HCT116 (cell line): Measurements from ENCODE around the gene TULP4. TPM values are rescaled to one million over a fixed set of nuclear protein-coding genes. Genes with fewer than 3 reads are reported as not detected.

Experiments
- ATAC-seq: fragments of 200-7000 bp; cut with Tn5 transposase; 2 replicates; pipeline ENCODE4 v1.9.1; 2020; ENCODE audit warnings: mild to moderate bottlenecking, moderate library complexity
- BruUV-seq: library from RNA; stranded (reverse); fragments of 400-500 nt; replicated peaks from 2 replicates; lab custom pipeline; 2021; lab: Mats Ljungman, UMichigan
- CTCF ChIA-PET: fragments of 300-600 bp; sonication (Branson Sonifier 250); formaldehyde crosslinking; loops from one replicate; lab custom pipeline; 2021; ENCODE audit warnings: antibody characterized with exemption; lab: Charles Lee
- POLR2A ChIA-PET: fragments of 300-600, 350-600 bp; sonication (Branson Sonifier 250); formaldehyde crosslinking; loops from one replicate; lab custom pipeline; 2021; ENCODE audit warnings: antibody characterized with exemption; lab: Charles Lee
- RAD21 ChIA-PET, 2 experiments: fragments of 300-600 bp; sonication (Branson Sonifier 250); formaldehyde crosslinking; loops; one replicate each; lab custom pipeline; 2023; ENCODE audit warnings: low total read pairs in 2 of 2; ENCODE audit not compliant: uncharacterized antibody in 2 of 2, unreplicated experiment in 2 of 2, low non-redundant PET in 1 of 2; lab: Charles Lee
- DNase-seq: peaks from one replicate; pipeline ENCODE4 v3.0.0-alpha.2; 2010; ENCODE audit warnings: low read depth, low spot score
- H2AFZ ChIP-seq: fragments of 200-600 bp; shearing (Covaris generic), sonication (generic); 2 replicates; pipeline ENCODE4 v1.6.1; 2017; ENCODE audit warnings: low read depth, mixed run types, mixed read lengths, antibody characterized with exemption, low read length; ENCODE audit not compliant: poor library complexity, severe bottlenecking
- H3K27ac ChIP-seq: 2 replicates; pipeline ENCODE4 v1.5.1; 2012; ENCODE audit warnings: low read depth, low read length
- H3K27me3 ChIP-seq: fragments of 200-600 bp; sonication (generic); 2 replicates; pipeline ENCODE4 v1.6.1; 2016; ENCODE audit warnings: mixed run types, low read length, mixed read lengths; ENCODE audit not compliant: insufficient read depth
- H3K36me3 ChIP-seq, 2 experiments: fragments of 200-500 bp in 1 of 2; fragments of 200-600 bp in 1 of 2; sonication (Bioruptor generic) in 1 of 2; sonication (generic) in 1 of 2; 2 replicates each; pipeline versions ENCODE4 v1.5.1 to v1.6.1; 2014 to 2016; ENCODE audit warnings: low read length in 2 of 2, inconsistent platforms in 1 of 2, mixed read lengths in 1 of 2, mixed run types in 1 of 2; ENCODE audit not compliant: insufficient read depth in 2 of 2, control insufficient read depth in 1 of 2
- H3K4me1 ChIP-seq, 2 experiments: fragments of 200-600 bp in 1 of 2; sonication (generic) in 1 of 2; 2 replicates each; pipeline versions ENCODE4 v1.5.1 to v1.6.1; 2012 to 2017; ENCODE audit warnings: low read length in 2 of 2, inconsistent platforms in 1 of 2, mild to moderate bottlenecking in 1 of 2, mixed read lengths in 1 of 2, mixed run types in 1 of 2, moderate library complexity in 1 of 2; ENCODE audit not compliant: insufficient read depth in 2 of 2, control insufficient read depth in 1 of 2
- H3K4me2 ChIP-seq: fragments of 200-600 bp; sonication (generic); 2 replicates; pipeline ENCODE4 v1.6.1; 2017; ENCODE audit warnings: mixed run types, low read length, mixed read lengths
- H3K4me3 ChIP-seq, 2 experiments: fragments of 200-600 bp in 1 of 2; sonication (generic) in 1 of 2; replicated peaks in 1 of 2; 2 replicates each; pipeline ENCODE4 v1.5.1; 2011 to 2016; ENCODE audit warnings: low read length in 2 of 2, control low read depth in 1 of 2, low read depth in 1 of 2, mild to moderate bottlenecking in 1 of 2, mixed read lengths in 1 of 2, mixed run types in 1 of 2
- H3K79me2 ChIP-seq: fragments of 200-600 bp; sonication (generic); 2 replicates; pipeline ENCODE4 v1.6.1; 2017; ENCODE audit warnings: mild to moderate bottlenecking, mixed run types, low read length, moderate library complexity, mixed read lengths; ENCODE audit not compliant: insufficient read depth
- H3K9ac ChIP-seq: fragments of 200-600 bp; sonication (generic); 2 replicates; pipeline ENCODE4 v1.6.1; 2016; ENCODE audit warnings: low read length, mixed read lengths
- H3K9me2 ChIP-seq: fragments of 200-600 bp; sonication (generic), shearing (Covaris generic); 2 replicates; pipeline ENCODE4 v1.6.1; 2017; ENCODE audit warnings: mixed run types, mild to moderate bottlenecking, moderate library complexity; ENCODE audit not compliant: insufficient read depth
- H3K9me3 ChIP-seq, 2 experiments: fragments of 200-500 bp in 1 of 2; fragments of 200-600 bp in 1 of 2; sonication (Bioruptor generic) in 1 of 2; sonication (generic) in 1 of 2; 2 replicates each; pipeline ENCODE4 v1.6.1; 2014 to 2017; ENCODE audit warnings: low read length in 2 of 2, mixed read lengths in 2 of 2, inconsistent platforms in 1 of 2, low read depth in 1 of 2, mild to moderate bottlenecking in 1 of 2, mixed run types in 1 of 2, moderate library complexity in 1 of 2; ENCODE audit not compliant: control insufficient read depth in 1 of 2, insufficient read depth in 1 of 2
- H4K20me1 ChIP-seq: fragments of 200-600 bp; sonication (generic), shearing (Covaris generic); 2 replicates; pipeline ENCODE4 v1.6.1; 2017; ENCODE audit warnings: mixed run types, mild to moderate bottlenecking, moderate library complexity; ENCODE audit not compliant: insufficient read depth
- ATF3 ChIP-seq: IDR thresholded peaks from 2 replicates; pipeline ENCODE4 v1.6.1; 2012
- CBX3 ChIP-seq: IDR thresholded peaks from 2 replicates; pipeline ENCODE4 v1.6.1; 2012; ENCODE audit warnings: low read depth
- EGR1 ChIP-seq: IDR thresholded peaks from 2 replicates; pipeline ENCODE4 v1.6.1; 2012; ENCODE audit warnings: low read depth
- ELF1 ChIP-seq: IDR thresholded peaks from 2 replicates; pipeline ENCODE4 v1.6.1; 2012; ENCODE audit warnings: low read depth, borderline replicate concordance
- EZH2 ChIP-seq: fragments of 200-600 bp; sonication (generic); IDR thresholded peaks from 2 replicates; pipeline ENCODE4 v1.6.1; 2017; ENCODE audit warnings: antibody characterized with exemption, mixed run types
- EZH2phosphoT487 ChIP-seq: fragments of 200-600 bp; IDR thresholded peaks from 2 replicates; pipeline ENCODE4 v1.6.1; 2018; ENCODE audit warnings: antibody characterized with exemption, borderline replicate concordance
- FOSL1 ChIP-seq: IDR thresholded peaks from 2 replicates; pipeline ENCODE4 v1.6.1; 2012; ENCODE audit warnings: low read depth
- JUND ChIP-seq: IDR thresholded peaks from 2 replicates; pipeline ENCODE4 v1.6.1; 2012
- MAX ChIP-seq: IDR thresholded peaks from 2 replicates; pipeline ENCODE4 v1.6.1; 2012
- POLR2A ChIP-seq: IDR thresholded peaks from 2 replicates; pipeline ENCODE4 v1.7.0; 2011; ENCODE audit warnings: borderline replicate concordance; ENCODE audit not compliant: insufficient read depth, insufficient read length; ENCODE audit errors: extremely low read depth
- RAD21 ChIP-seq: IDR thresholded peaks from 2 replicates; pipeline ENCODE4 v1.6.1; 2012; ENCODE audit warnings: low read depth, mild to moderate bottlenecking
- SIN3A ChIP-seq: IDR thresholded peaks from 2 replicates; pipeline ENCODE4 v1.6.1; 2012; ENCODE audit warnings: low read depth
- SP1 ChIP-seq: IDR thresholded peaks from 2 replicates; pipeline ENCODE4 v1.6.1; 2012; ENCODE audit warnings: low read depth
- TCF7L2 ChIP-seq: IDR thresholded peaks from 2 replicates; pipeline ENCODE4 v1.7.0; 2011; ENCODE audit warnings: borderline replicate concordance, inconsistent platforms; ENCODE audit not compliant: insufficient read depth, insufficient read length; ENCODE audit errors: extremely low read depth
- YY1 ChIP-seq: IDR thresholded peaks from 2 replicates; pipeline ENCODE4 v1.6.1; 2011; ENCODE audit warnings: low read length, low read depth, moderate library complexity, mild to moderate bottlenecking; ENCODE audit not compliant: insufficient replicate concordance; ENCODE audit errors: extremely low read depth
- ZFX ChIP-seq: fragments of 450-650 bp; IDR thresholded peaks from 2 replicates; pipeline ENCODE4 v1.6.1; 2017
- ZNF274 ChIP-seq: fragments of 200-500 bp; sonication (Bioruptor generic); IDR thresholded peaks from 2 replicates; pipeline ENCODE4 v1.6.1; 2014; ENCODE audit warnings: mild to moderate bottlenecking, low read depth, low read length, inconsistent platforms
- intact Hi-C: fragments of 100-400 bp; cut with micrococcal nuclease; formaldehyde crosslinking; loops from 2 replicates; pipeline ENCODE4 v1.10.0; 2022
- total RNA-seq: library from RNA; stranded (reverse); gene quantifications from one replicate; pipeline ENCODE4 v1.2.1, GENCODE V29; 2021; ENCODE audit not compliant: unreplicated experiment
- TF ChIP-seq, protein P1 (sequence below): IDR thresholded peaks from 2 replicates; pipeline ENCODE4 v1.6.1; 2011; ENCODE audit warnings: mild to moderate bottlenecking, low read length, moderate library complexity; ENCODE audit not compliant: insufficient replicate concordance; ENCODE audit errors: extremely low read depth
- TF ChIP-seq, protein P2 (sequence below), 3 experiments: fragments of 200-600 bp in 1 of 3; sonication (generic) in 1 of 3; IDR thresholded peaks in 2 of 3; conservative IDR thresholded peaks in 1 of 3; 2 replicates each; pipeline ENCODE4 v1.5.1; 2012 to 2017; ENCODE audit warnings: low read depth in 2 of 3, low read length in 2 of 3, antibody characterized with exemption in 1 of 3, borderline replicate concordance in 1 of 3, control low read depth in 1 of 3, mild to moderate bottlenecking in 1 of 3, mixed read lengths in 1 of 3, mixed run types in 1 of 3, moderate library complexity in 1 of 3; ENCODE audit not compliant: insufficient read depth in 1 of 3
- TF ChIP-seq, protein P3 (sequence below): IDR thresholded peaks from 2 replicates; pipeline ENCODE4 v1.6.1; 2012; ENCODE audit warnings: low read depth

The TULP4 gene
- total RNA-seq, 1 experiment from 2014 or later: 70.8 TPM

- no peak for DNase-seq
- ChIA-PET RAD21 (no interaction called here), CTCF (no interaction called here), POLR2A (no interaction called here)
- Histone ChIP-seq H3K9me3 (peaks cover 0 to 13% of the 10 kb centered on the region in 2 experiments; a peak in 1 of 4 replicates), H3K4me1 (peaks cover 3 to 7% of the 10 kb centered on the region in 2 experiments; a peak in 1 of 4 replicates), H3K27ac (no peak overlapping the region), H3K9me2 (no peaks in the 10 kb centered on the region), H3K27me3 (no peaks in the 10 kb centered on the region), H3K9ac (no peak overlapping the region), H2AFZ (no peak overlapping the region), H4K20me1 (no peaks in the 10 kb centered on the region), H3K4me2 (no peak overlapping the region), H3K79me2 (peaks cover 35% of the 10 kb centered on the region), H3K36me3 (0 out of 4 replicates have a peak, but pooled peaks cover 0 to 4% of the 10 kb centered on the region in 2 experiments), H3K4me3 (no peak overlapping the region)
- no peak for TF ChIP-seq TCF7L2
- TF ChIP-seq, protein P1, sequence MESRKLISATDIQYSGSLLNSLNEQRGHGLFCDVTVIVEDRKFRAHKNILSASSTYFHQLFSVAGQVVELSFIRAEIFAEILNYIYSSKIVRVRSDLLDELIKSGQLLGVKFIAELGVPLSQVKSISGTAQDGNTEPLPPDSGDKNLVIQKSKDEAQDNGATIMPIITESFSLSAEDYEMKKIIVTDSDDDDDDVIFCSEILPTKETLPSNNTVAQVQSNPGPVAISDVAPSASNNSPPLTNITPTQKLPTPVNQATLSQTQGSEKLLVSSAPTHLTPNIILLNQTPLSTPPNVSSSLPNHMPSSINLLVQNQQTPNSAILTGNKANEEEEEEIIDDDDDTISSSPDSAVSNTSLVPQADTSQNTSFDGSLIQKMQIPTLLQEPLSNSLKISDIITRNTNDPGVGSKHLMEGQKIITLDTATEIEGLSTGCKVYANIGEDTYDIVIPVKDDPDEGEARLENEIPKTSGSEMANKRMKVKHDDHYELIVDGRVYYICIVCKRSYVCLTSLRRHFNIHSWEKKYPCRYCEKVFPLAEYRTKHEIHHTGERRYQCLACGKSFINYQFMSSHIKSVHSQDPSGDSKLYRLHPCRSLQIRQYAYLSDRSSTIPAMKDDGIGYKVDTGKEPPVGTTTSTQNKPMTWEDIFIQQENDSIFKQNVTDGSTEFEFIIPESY: no peak
- no peak for TF ChIP-seq RAD21
- TF ChIP-seq SIN3A: no peak
- no peak for TF ChIP-seq POLR2A
- TF ChIP-seq SP1: no peak
- no peak for TF ChIP-seq FOSL1
- no peak for TF ChIP-seq MAX
- no peak for TF ChIP-seq YY1
- TF ChIP-seq ATF3: no peak
- TF ChIP-seq, protein P2, sequence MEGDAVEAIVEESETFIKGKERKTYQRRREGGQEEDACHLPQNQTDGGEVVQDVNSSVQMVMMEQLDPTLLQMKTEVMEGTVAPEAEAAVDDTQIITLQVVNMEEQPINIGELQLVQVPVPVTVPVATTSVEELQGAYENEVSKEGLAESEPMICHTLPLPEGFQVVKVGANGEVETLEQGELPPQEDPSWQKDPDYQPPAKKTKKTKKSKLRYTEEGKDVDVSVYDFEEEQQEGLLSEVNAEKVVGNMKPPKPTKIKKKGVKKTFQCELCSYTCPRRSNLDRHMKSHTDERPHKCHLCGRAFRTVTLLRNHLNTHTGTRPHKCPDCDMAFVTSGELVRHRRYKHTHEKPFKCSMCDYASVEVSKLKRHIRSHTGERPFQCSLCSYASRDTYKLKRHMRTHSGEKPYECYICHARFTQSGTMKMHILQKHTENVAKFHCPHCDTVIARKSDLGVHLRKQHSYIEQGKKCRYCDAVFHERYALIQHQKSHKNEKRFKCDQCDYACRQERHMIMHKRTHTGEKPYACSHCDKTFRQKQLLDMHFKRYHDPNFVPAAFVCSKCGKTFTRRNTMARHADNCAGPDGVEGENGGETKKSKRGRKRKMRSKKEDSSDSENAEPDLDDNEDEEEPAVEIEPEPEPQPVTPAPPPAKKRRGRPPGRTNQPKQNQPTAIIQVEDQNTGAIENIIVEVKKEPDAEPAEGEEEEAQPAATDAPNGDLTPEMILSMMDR (IDR thresholded peaks at IDR 0.05 in 2 of 3, conservative IDR thresholded peaks at IDR 0.05 in 1 of 3; ENCODE audit: borderline replicate concordance in 1 of 3, insufficient read depth in 1 of 3, low read depth in 2 of 3, low read length in 2 of 3): no peak
- TF ChIP-seq, protein P3, sequence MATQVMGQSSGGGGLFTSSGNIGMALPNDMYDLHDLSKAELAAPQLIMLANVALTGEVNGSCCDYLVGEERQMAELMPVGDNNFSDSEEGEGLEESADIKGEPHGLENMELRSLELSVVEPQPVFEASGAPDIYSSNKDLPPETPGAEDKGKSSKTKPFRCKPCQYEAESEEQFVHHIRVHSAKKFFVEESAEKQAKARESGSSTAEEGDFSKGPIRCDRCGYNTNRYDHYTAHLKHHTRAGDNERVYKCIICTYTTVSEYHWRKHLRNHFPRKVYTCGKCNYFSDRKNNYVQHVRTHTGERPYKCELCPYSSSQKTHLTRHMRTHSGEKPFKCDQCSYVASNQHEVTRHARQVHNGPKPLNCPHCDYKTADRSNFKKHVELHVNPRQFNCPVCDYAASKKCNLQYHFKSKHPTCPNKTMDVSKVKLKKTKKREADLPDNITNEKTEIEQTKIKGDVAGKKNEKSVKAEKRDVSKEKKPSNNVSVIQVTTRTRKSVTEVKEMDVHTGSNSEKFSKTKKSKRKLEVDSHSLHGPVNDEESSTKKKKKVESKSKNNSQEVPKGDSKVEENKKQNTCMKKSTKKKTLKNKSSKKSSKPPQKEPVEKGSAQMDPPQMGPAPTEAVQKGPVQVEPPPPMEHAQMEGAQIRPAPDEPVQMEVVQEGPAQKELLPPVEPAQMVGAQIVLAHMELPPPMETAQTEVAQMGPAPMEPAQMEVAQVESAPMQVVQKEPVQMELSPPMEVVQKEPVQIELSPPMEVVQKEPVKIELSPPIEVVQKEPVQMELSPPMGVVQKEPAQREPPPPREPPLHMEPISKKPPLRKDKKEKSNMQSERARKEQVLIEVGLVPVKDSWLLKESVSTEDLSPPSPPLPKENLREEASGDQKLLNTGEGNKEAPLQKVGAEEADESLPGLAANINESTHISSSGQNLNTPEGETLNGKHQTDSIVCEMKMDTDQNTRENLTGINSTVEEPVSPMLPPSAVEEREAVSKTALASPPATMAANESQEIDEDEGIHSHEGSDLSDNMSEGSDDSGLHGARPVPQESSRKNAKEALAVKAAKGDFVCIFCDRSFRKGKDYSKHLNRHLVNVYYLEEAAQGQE: no peak
- TF ChIP-seq CBX3: no peak
- TF ChIP-seq ELF1: no peak
- TF ChIP-seq JUND: no peak
- TF ChIP-seq ZFX: no peak
- no peak for TF ChIP-seq EZH2
- TF ChIP-seq ZNF274: no peak
- TF ChIP-seq EGR1: no peak
- TF ChIP-seq EZH2phosphoT487: no peak
- BruUV-seq: no TSS peak
- no peak for ATAC-seq
- intact Hi-C loops: no loop called here
Measured at GRCh38 chr6:158332237-158332636, 20.0 kb downstream of the TULP4 start.
